H1 (cell line): ENCODE data around the gene TBPL2. TPM values are rescaled to one million over a fixed set of nuclear protein-coding genes. Genes with fewer than 3 reads are reported as not detected.

Experiments used
- RBBP5 ChIP-seq: IDR thresholded peaks from 2 replicates; pipeline ENCODE4 v1.7.1; 2012; ENCODE audit warnings: low read depth, mild to moderate bottlenecking, inconsistent platforms, low read length, moderate library complexity, borderline replicate concordance
- SIX5 ChIP-seq: IDR thresholded peaks from 2 replicates; pipeline ENCODE4 v1.6.1; 2011; ENCODE audit warnings: mild to moderate bottlenecking, low read depth, low read length
- ZNF274 ChIP-seq: IDR thresholded peaks from 2 replicates; pipeline ENCODE4 v1.7.0; 2012; ENCODE audit warnings: low read length, borderline replicate concordance; ENCODE audit errors: extremely low read depth
- polyA plus RNA-seq, 7 experiments: library from polyadenylated mRNA; depleted of rRNA in 3 of 7; stranded (reverse) in 5 of 7; unstranded in 2 of 7; fragments of >200 nt in 5 of 7; fragments of 200-250 nt in 2 of 7; gene quantifications; 1 replicate in 5 of 7; 2 replicates in 1 of 7; 4 replicates in 1 of 7; pipeline versions ENCODE4 v1.2.1 to v1.2.3, GENCODE V29; 2011 to 2013; ENCODE audit warnings: missing spikeins in 2 of 7, mixed read lengths in 2 of 7
- total RNA-seq: library from RNA; stranded (reverse); fragmentation: NEBNext Ultra II Directional; extraction: Animal tissue kit (Norgen Biotek cat#: 25700); gene quantifications from 2 replicates; pipeline ENCODE4 v1.2.1, GENCODE V29; 2021

The TBPL2 gene
- total and polyA plus RNA-seq, 2 of the 8 experiments (the other 6 are each of a cell fraction or from before 2014, with no cell fraction given) = 0.03 TPM; not detected in 1

GRCh38 chr14:55388160-55388559, 52.3 kb downstream of the TBPL2 start (continued):
- TF ChIP-seq SIX5 (no peak), ZNF274 (no peak), RBBP5 (no peak)
